Measurements from ENCODE around the gene TRIM41.
A peak's percentile ranks its signal among the peaks of the same experiment; 100 is the strongest.

The TRIM41 gene

GRCh38 chr5:181200816-181201215 is 22.3 kb upstream of the TRIM41 start:
- TF ChIP-seq CTCF (IDR thresholded peaks at IDR 0.05), result no peak
- no peak for DNase-seq (ENCODE audit: low spot score)
- Histone ChIP-seq H3K4me3 (no peak overlapping the region), H3K27ac (no peak overlapping the region)

GRCh38 chr5:181203093-181203711 is 19.9 kb upstream of the TRIM41 start:
- no peak for TF ChIP-seq CTCF (IDR thresholded peaks at IDR 0.05)
- DNase-seq (ENCODE audit: low spot score), result no peak
- Histone ChIP-seq H3K4me3 (peak overlapping the region; percentile 82), H3K27ac (peak overlapping the region; percentile 14 to 92)

- no peak for DNase-seq (ENCODE audit: low spot score)
- H3K27ac ChIP-seq, result peak overlapping the region; percentile 72 to 92
- TF ChIP-seq CTCF (IDR thresholded peaks at IDR 0.05), result no peak
- H3K4me3 ChIP-seq, result peak overlapping the region; percentile 82
These were observed 19.3 kb upstream of the TRIM41 start for GRCh38 chr5:181203777-181204112.

- H3K27ac ChIP-seq, result peak overlapping the region; percentile 72 to 92
- H3K4me3 ChIP-seq, result peak overlapping the region; percentile 82
- no peak for DNase-seq (ENCODE audit: low spot score)
- no peak for TF ChIP-seq CTCF (IDR thresholded peaks at IDR 0.05)
These were observed 18.8 kb upstream of the TRIM41 start for GRCh38 chr5:181204113-181204825.

GRCh38 chr5:181204826-181205760 is 18.0 kb upstream of the TRIM41 start, which contains the start of gene TRIM7:
Gene TRIM7, minus strand, starts transcription at chr5:181205196. Its CDS starts 86 bp downstream, at chr5:181205110.
- no peak for TF ChIP-seq CTCF (IDR thresholded peaks at IDR 0.05)
- DNase-seq (ENCODE audit: low spot score), result no peak
- Histone ChIP-seq H3K27ac (peak within 1 kb of the TSS; percentile 72 to 92), H3K4me3 (peak within 1 kb of the TSS; percentile 82)

GRCh38 chr5:181205761-181206649 is 17.1 kb upstream of the TRIM41 start:
- no peak for TF ChIP-seq CTCF (IDR thresholded peaks at IDR 0.05)
- no peak for DNase-seq (ENCODE audit: low spot score)
- peak overlapping the region; percentile 72 to 92 for H3K27ac ChIP-seq
- peak overlapping the region; percentile 82 for H3K4me3 ChIP-seq

All from coronary artery (tissue), 2 donors.